Hepatocyte (in vitro differentiated cells): ENCODE measurements around the gene PM20D2. TPM values are rescaled to one million over a fixed set of nuclear protein-coding genes. Genes with fewer than 3 reads are reported as not detected.

ENCODE experiments used
- DNase-seq: peaks from one replicate; pipeline ENCODE4 v3.0.0-alpha.2; 2016; ENCODE audit warnings: low spot score
- H2AFZ ChIP-seq: fragments of 200-600 bp; sonication (generic); 2 replicates; pipeline ENCODE4 v1.6.0; 2016; ENCODE audit warnings: antibody characterized with exemption, mild to moderate bottlenecking
- H3K27ac ChIP-seq: fragments of 200-600 bp; sonication (generic); 2 replicates; pipeline ENCODE4 v1.5.1; 2016; ENCODE audit warnings: mild to moderate bottlenecking
- H3K27me3 ChIP-seq: fragments of 200-600 bp; sonication (generic); 2 replicates; pipeline ENCODE4 v1.6.1; 2016
- H3K36me3 ChIP-seq: fragments of 200-600 bp; sonication (generic); replicated peaks from 2 replicates; pipeline ENCODE4 v1.5.1; 2016; ENCODE audit warnings: low read depth; ENCODE audit not compliant: insufficient read depth
- H3K4me1 ChIP-seq: fragments of 200-600 bp; sonication (generic); 2 replicates; pipeline ENCODE4 v1.5.1; 2016; ENCODE audit warnings: mild to moderate bottlenecking, moderate library complexity; ENCODE audit not compliant: insufficient read depth
- H3K4me2 ChIP-seq: fragments of 200-600 bp; sonication (generic); 2 replicates; pipeline ENCODE4 v1.6.0; 2016
- H3K4me3 ChIP-seq: fragments of 200-600 bp; sonication (generic); 2 replicates; pipeline ENCODE4 v1.5.1; 2016; ENCODE audit warnings: mild to moderate bottlenecking
- H3K79me2 ChIP-seq: fragments of 200-600 bp; sonication (generic); 2 replicates; pipeline ENCODE4 v1.6.0; 2017; ENCODE audit warnings: mild to moderate bottlenecking
- H3K9me2 ChIP-seq: fragments of 200-600 bp; sonication (generic); replicated peaks from 2 replicates; pipeline ENCODE4 v1.6.0; 2017; ENCODE audit warnings: mild to moderate bottlenecking; ENCODE audit not compliant: insufficient read depth
- H3K9me3 ChIP-seq: fragments of 200-600 bp; sonication (generic); 2 replicates; pipeline ENCODE4 v1.5.1; 2016; ENCODE audit warnings: low read depth, mild to moderate bottlenecking
- H4K20me1 ChIP-seq: fragments of 200-600 bp; sonication (generic); 2 replicates; pipeline ENCODE4 v1.6.0; 2016; ENCODE audit warnings: mild to moderate bottlenecking; ENCODE audit not compliant: insufficient read depth, poor library complexity, severe bottlenecking
- CTCF ChIP-seq: fragments of 200-600 bp; sonication (generic); IDR thresholded peaks from 2 replicates; pipeline ENCODE4 v1.5.1; 2016; ENCODE audit warnings: antibody characterized with exemption, mild to moderate bottlenecking; ENCODE audit not compliant: poor library complexity
- EZH2 ChIP-seq: fragments of 200-600 bp; sonication (generic); IDR thresholded peaks from 2 replicates; pipeline ENCODE4 v1.6.1; 2016; ENCODE audit warnings: antibody characterized with exemption, mild to moderate bottlenecking, borderline replicate concordance
- EZH2phosphoT487 ChIP-seq: fragments of 200-600 bp; sonication (generic); IDR thresholded peaks from one replicate; pipeline ENCODE4 v1.6.1; 2018; ENCODE audit warnings: antibody characterized with exemption, mild to moderate bottlenecking, low read depth, moderate library complexity; ENCODE audit not compliant: unreplicated experiment, severe bottlenecking
- WGBS: methylation state at CpG from one replicate; pipeline ENCODE4 v1.1.6; 2016; ENCODE audit warnings: low lambda C conversion rate; ENCODE audit errors: missing lambda C conversion rate; 5-methylcytosine and 5-hydroxymethylcytosine counted together
- polyA plus RNA-seq: library from polyadenylated mRNA; unstranded; fragments of >200 nt; fragmentation: Nextera tagmentation; extraction: Ambion mirVana; gene quantifications from 2 replicates; pipeline ENCODE4 v1.2.1, GENCODE V29; 2016
- total RNA-seq: library from RNA; depleted of rRNA; stranded (reverse); fragments of >200 nt; gene quantifications from 2 replicates; pipeline ENCODE4 v1.2.3, GENCODE V29; 2014

The PM20D2 gene
- total and polyA plus RNA-seq, 2 experiments from 2014 or later, result 9.5 to 25.3 TPM

GRCh38 chr6:89172131-89172530, 26.3 kb downstream of the PM20D2 start:
- WGBS, result 90% methylated on average over 6 of the region's 6 CpGs
- no peak for DNase-seq
- Histone ChIP-seq H3K4me2 (no peak overlapping the region), H3K4me1 (no peaks in the 10 kb centered on the region), H3K9me2 (no peaks in the 10 kb centered on the region), H3K4me3 (no peak overlapping the region), H4K20me1 (no peaks in the 10 kb centered on the region), H3K9me3 (no peaks in the 10 kb centered on the region), H3K27me3 (no peaks in the 10 kb centered on the region), H2AFZ (no peak overlapping the region), H3K79me2 (no peaks in the 10 kb centered on the region), H3K36me3 (no peaks in the 10 kb centered on the region), H3K27ac (no peak overlapping the region)
- TF ChIP-seq EZH2 (no peak), EZH2phosphoT487 (no peak), CTCF (no peak)

GRCh38 chr6:89173634-89174033, 27.8 kb downstream of the PM20D2 start:
- Histone ChIP-seq H2AFZ (no peak overlapping the region), H3K27me3 (no peaks in the 10 kb centered on the region), H3K9me2 (no peaks in the 10 kb centered on the region), H3K27ac (no peak overlapping the region), H3K4me2 (no peak overlapping the region), H3K36me3 (no peaks in the 10 kb centered on the region), H4K20me1 (no peaks in the 10 kb centered on the region), H3K4me3 (no peak overlapping the region), H3K9me3 (no peaks in the 10 kb centered on the region), H3K79me2 (no peaks in the 10 kb centered on the region), H3K4me1 (no peaks in the 10 kb centered on the region)
- DNase-seq, result no peak
- 90% methylated on average over 4 of the region's 4 CpGs for WGBS
- TF ChIP-seq CTCF (no peak), EZH2 (no peak)

GRCh38 chr6:89180112-89180511, 34.3 kb downstream of the PM20D2 start:
- Histone ChIP-seq H3K9me2 (no peaks in the 10 kb centered on the region), H3K79me2 (no peaks in the 10 kb centered on the region), H3K27ac (no peak overlapping the region), H3K4me1 (no peaks in the 10 kb centered on the region), H3K36me3 (no peaks in the 10 kb centered on the region), H4K20me1 (no peaks in the 10 kb centered on the region), H3K9me3 (no peaks in the 10 kb centered on the region), H3K4me2 (no peak overlapping the region), H3K4me3 (no peak overlapping the region), H3K27me3 (no peaks in the 10 kb centered on the region), H2AFZ (no peak overlapping the region)
- no peak for DNase-seq
- no peak for TF ChIP-seq CTCF
- no peak for TF ChIP-seq EZH2phosphoT487
- no peak for TF ChIP-seq EZH2
- 96% methylated on average over 13 of the region's 13 CpGs for WGBS

- no peak for TF ChIP-seq CTCF
- TF ChIP-seq EZH2, result no peak
- H3K9me2 ChIP-seq, result no peaks in the 10 kb centered on the region
- H3K4me1 ChIP-seq, result no peaks in the 10 kb centered on the region
- no peaks in the 10 kb centered on the region for H3K36me3 ChIP-seq
- no peak for DNase-seq
- WGBS, result 84% methylated on average over 1 of the region's 1 CpG
- no peak overlapping the region for H3K27ac ChIP-seq
- no peak overlapping the region for H3K4me3 ChIP-seq
- no peak overlapping the region for H3K4me2 ChIP-seq
- no peaks in the 10 kb centered on the region for H3K79me2 ChIP-seq
- H3K9me3 ChIP-seq, result no peaks in the 10 kb centered on the region
- no peaks in the 10 kb centered on the region for H4K20me1 ChIP-seq
- H2AFZ ChIP-seq, result no peak overlapping the region
- H3K27me3 ChIP-seq, result no peaks in the 10 kb centered on the region
Measured at GRCh38 chr6:89180971-89181370, 35.1 kb downstream of the PM20D2 start.
